PC-9 (cell line): ENCODE results near the gene LSP1.

Experiments
- CTCF ChIP-seq: fragments of 200-600 bp; sonication (generic); conservative IDR thresholded peaks from 2 replicates; pipeline ENCODE4 v1.6.1; 2017; ENCODE audit warnings: mixed run types, antibody characterized with exemption, mild to moderate bottlenecking, moderate library complexity
- EZH2 ChIP-seq: fragments of 200-600 bp; sonication (generic); IDR thresholded peaks from 2 replicates; pipeline ENCODE4 v1.8.0; 2017; ENCODE audit warnings: antibody characterized with exemption, low read depth

GRCh38 chr11:1920909-1921573, 68.2 kb downstream of the LSP1 start:
- no peak for TF ChIP-seq CTCF
- TF ChIP-seq EZH2 = no peak
